ENCODE results near the gene PKNOX1. TPM values are rescaled to one million over a fixed set of nuclear protein-coding genes. Genes with fewer than 3 reads are reported as not detected.
"Not testable (repeated sequence)": the region's sequence is repeated elsewhere in the genome, so short reads cannot be mapped to it uniquely, and the experiment has no call there.

PKNOX1 gene
- total and polyA plus RNA-seq, 2 donors = 16.0 to 19.2 TPM

DNA sequence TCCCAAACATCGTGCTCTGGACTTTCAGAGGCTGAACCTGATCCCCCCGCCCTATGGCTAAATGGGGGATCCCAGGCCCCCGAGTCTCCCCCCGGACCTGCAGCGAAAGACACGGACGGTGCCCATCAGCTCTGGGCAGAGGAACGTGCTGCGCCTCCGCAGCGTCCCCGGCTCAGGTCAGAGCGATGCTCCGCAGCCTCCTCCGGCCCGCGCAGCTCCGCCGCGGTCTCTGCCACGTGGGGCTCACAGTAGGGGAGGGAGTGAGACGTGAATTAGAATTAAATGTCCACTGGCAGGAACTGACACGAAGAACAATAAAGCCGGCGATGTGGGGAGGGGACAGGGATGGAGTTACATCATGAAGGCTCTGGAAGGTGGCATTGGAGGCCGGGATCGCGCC is 102.3 kb downstream of the PKNOX1 start:
- WGBS = 4% methylated on average over 11 of the region's 28 CpGs
- not testable (repeated sequence) for H3K36me3 ChIP-seq (ENCODE audit: insufficient read depth); DNase-seq (ENCODE audit: extremely low spot score); H3K27ac ChIP-seq (ENCODE audit: low read depth); H3K4me1 ChIP-seq (ENCODE audit: insufficient read depth); H3K4me3 ChIP-seq (ENCODE audit: low read depth, low read length)

DNA sequence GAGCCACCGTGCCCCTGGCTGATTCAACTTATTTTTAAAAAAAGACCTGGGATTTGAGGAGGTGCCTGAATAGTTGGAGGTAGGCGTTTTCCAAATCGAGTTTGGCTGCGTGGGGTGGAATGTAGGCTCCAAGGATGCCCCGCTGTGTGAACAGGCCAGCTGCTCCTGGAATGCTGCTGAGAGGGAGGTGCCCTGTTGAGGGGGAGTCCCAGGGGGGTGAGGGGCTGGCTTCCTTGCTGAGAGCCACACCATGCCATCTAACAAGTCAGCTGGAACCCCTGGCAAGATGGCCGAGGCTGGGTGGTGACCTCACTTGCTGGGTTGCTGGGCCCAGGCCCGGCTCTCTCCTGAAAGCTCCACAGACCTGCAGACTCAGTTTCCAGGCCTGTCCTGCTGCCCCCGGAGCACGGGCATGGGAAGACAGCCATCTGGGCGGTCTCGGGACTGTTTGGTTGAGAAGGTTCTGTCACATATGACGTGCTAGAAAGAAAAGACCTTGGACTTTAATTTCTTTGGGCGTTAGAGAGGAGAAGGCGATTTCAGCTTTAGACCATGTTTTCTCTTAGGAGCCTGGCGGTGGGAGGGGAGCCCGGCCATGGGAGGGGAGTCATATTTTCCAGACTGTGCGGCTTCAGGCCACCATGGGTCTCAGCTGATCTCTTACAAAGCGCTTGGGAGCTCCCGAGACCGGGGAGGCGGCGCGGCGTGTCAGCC is 108.4 kb downstream of the PKNOX1 start:
- not testable (repeated sequence) for H3K36me3 ChIP-seq (ENCODE audit: insufficient read depth); H3K27ac ChIP-seq (ENCODE audit: low read depth); DNase-seq (ENCODE audit: extremely low spot score); H3K4me3 ChIP-seq (ENCODE audit: low read depth, low read length); H3K4me1 ChIP-seq (ENCODE audit: insufficient read depth)
- no CpG with 5 or more reads among the region's 24 CpGs for WGBS

Small RNA genes lying within 50 kb of the gene (small RNA-seq; reads per million reads assigned to genes)
- not detected for gene MIR5692B

Other genes with a start within 250 kb of the PKNOX1 start
- 5.3 TPM for gene WDR4, start 95.0 kb upstream of the PKNOX1 start, total RNA-seq
- gene WDR4, start 95.0 kb upstream of the PKNOX1 start, polyA plus RNA-seq = 10.7 TPM
- gene NDUFV3, start 81.3 kb upstream of the PKNOX1 start, total RNA-seq = 48.1 TPM
- 30.5 TPM for gene NDUFV3, start 81.3 kb upstream of the PKNOX1 start, polyA plus RNA-seq
- gene ERVH48-1, start 48.9 kb upstream of the PKNOX1 start, total RNA-seq = not detected
- not detected for gene ERVH48-1, start 48.9 kb upstream of the PKNOX1 start, polyA plus RNA-seq
- 9.2 TPM for gene CBS, start 101.3 kb downstream of the PKNOX1 start, total RNA-seq
- gene CBS, start 101.3 kb downstream of the PKNOX1 start, polyA plus RNA-seq = 18.5 TPM
- gene U2AF1, start 133.0 kb downstream of the PKNOX1 start, total RNA-seq = 46.9 TPM
- gene U2AF1, start 133.0 kb downstream of the PKNOX1 start, polyA plus RNA-seq = 48.2 TPM
- not detected for gene CRYAA, start 194.4 kb downstream of the PKNOX1 start, total RNA-seq
- gene CRYAA, start 194.4 kb downstream of the PKNOX1 start, polyA plus RNA-seq = not detected